ENCODE data around the gene ZNF445.
"Not testable (repeated sequence)": the region's sequence is repeated elsewhere in the genome, so short reads cannot be mapped to it uniquely, and the experiment has no call there.

Gene ZNF445

GRCh38 chr3:44398853-44399252, 78.6 kb downstream of the ZNF445 start:
- DNase-seq (ENCODE audit: low read depth): no peak

GRCh38 chr3:44398271-44398670, 79.2 kb downstream of the ZNF445 start:
- not testable (repeated sequence) for DNase-seq (ENCODE audit: low read depth)

- no peak for DNase-seq (ENCODE audit: low read depth)
Measured at GRCh38 chr3:44396200-44397171, 81.0 kb downstream of the ZNF445 start.

- no peak for DNase-seq (ENCODE audit: low read depth)
Measured at GRCh38 chr3:44395714-44396113, 81.8 kb downstream of the ZNF445 start.

- no peak for DNase-seq (ENCODE audit: low read depth)
Measured at GRCh38 chr3:44392489-44392888, 85.0 kb downstream of the ZNF445 start.

GRCh38 chr3:44387404-44387803, 90.1 kb downstream of the ZNF445 start:
- no peak for DNase-seq (ENCODE audit: low read depth)

Measured in EH (cell line).